ENCODE results near the gene ARID1A.

- TF ChIP-seq CTCF (IDR thresholded peaks at IDR 0.05) (no peak), POLR2A (IDR thresholded peaks at IDR 0.05) (no peak)
Measured at GRCh38 chr1:26772687-26773086, 76.9 kb downstream of the ARID1A start.

Measured in right lobe of liver (tissue), 4 donors.